Sigmoid colon (tissue), 4 donors: ENCODE measurements around the gene MBNL1.
A peak's percentile ranks its signal among the peaks of the same experiment; 100 is the strongest.

ENCODE experiments used
- EP300 ChIP-seq, 4 donors: sonication (generic); formaldehyde crosslinking; IDR thresholded peaks; one replicate each; pipeline ENCODE4 v1.6.1; 2017; ENCODE audit warnings: antibody characterized with exemption in 4 of 4
- POLR2A ChIP-seq, 2 donors: fragments of 450-650 bp; IDR thresholded peaks; one replicate each; pipeline ENCODE4 v1.6.1; 2016; ENCODE audit warnings: antibody characterized with exemption in 2 of 2, mild to moderate bottlenecking in 2 of 2, moderate library complexity in 2 of 2
- TF ChIP-seq, protein P1 (sequence below), 4 experiments: fragments of 450-650 bp in 3 of 4; fragments of 200-600 bp in 1 of 4; IDR thresholded peaks; one replicate each; pipeline ENCODE4 v1.5.1; 2016 to 2019; ENCODE audit warnings: antibody characterized with exemption in 4 of 4, mild to moderate bottlenecking in 3 of 4, moderate library complexity in 2 of 4

- no peak for TF ChIP-seq POLR2A (IDR thresholded peaks at IDR 0.05)
- TF ChIP-seq, protein P1, sequence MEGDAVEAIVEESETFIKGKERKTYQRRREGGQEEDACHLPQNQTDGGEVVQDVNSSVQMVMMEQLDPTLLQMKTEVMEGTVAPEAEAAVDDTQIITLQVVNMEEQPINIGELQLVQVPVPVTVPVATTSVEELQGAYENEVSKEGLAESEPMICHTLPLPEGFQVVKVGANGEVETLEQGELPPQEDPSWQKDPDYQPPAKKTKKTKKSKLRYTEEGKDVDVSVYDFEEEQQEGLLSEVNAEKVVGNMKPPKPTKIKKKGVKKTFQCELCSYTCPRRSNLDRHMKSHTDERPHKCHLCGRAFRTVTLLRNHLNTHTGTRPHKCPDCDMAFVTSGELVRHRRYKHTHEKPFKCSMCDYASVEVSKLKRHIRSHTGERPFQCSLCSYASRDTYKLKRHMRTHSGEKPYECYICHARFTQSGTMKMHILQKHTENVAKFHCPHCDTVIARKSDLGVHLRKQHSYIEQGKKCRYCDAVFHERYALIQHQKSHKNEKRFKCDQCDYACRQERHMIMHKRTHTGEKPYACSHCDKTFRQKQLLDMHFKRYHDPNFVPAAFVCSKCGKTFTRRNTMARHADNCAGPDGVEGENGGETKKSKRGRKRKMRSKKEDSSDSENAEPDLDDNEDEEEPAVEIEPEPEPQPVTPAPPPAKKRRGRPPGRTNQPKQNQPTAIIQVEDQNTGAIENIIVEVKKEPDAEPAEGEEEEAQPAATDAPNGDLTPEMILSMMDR (IDR thresholded peaks at IDR 0.05): peak in 1 of 4 experiments; percentile 6
- TF ChIP-seq EP300 (IDR thresholded peaks at IDR 0.05): no peak
Observed at GRCh38 chr3:152508705-152509104, 240.0 kb downstream of the MBNL1 start.
